CD4-positive, alpha-beta T cell treated with Interleukin-17A for 1 hour (primary cell): ENCODE results near the gene ERBB4.
"Not testable (repeated sequence)": the region's sequence is repeated elsewhere in the genome, so short reads cannot be mapped to it uniquely, and the experiment has no call there.

Experiments
- DNase-seq: peaks from one replicate; pipeline ENCODE4 v3.0.0-alpha.2; 2020

The ERBB4 gene

GRCh38 chr2:212193803-212194202 is 344.8 kb downstream of the ERBB4 start:
- DNase-seq = no peak

DNA sequence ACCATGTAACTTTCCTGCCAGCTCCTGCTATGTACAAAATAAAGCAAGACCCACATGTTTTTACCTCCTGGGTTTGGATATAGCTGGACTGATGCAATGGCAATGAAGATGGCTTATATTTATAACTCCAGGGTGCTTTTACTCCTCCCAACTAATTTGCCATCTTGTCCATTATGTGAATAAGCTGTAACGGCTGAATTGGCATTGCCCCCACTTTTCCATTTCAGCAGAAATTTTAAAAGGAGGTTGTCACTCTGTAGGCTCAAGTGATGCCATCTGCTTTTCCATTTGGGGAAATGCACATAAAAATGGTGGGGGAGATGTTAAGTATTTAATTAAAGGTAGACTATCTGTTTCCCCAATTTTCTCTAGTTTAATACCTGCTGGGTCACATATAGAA is 345.5 kb downstream of the ERBB4 start:
- DNase-seq = no peak

- not testable (repeated sequence) for DNase-seq
These were observed 347.2 kb downstream of the ERBB4 start for GRCh38 chr2:212191438-212191837.

DNA sequence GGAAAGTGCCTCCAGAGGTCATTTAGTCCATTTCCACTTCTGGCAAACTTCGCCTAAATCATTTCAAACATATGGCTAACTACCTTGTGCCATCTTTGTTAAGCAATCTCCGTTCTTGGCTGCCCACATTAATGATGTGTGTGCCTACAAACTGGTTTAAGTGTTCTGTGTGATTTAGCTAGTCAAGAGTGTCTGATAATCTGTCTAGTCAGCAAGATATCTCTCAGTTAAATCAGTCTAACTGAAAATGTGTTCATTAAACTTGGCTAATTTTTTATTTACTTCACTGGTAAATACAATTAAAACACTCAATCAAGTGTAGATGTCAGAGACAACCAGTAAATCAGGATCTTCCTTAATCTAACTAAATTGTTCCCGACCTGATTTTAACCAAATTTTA is 352.4 kb downstream of the ERBB4 start:
- no peak for DNase-seq

DNA sequence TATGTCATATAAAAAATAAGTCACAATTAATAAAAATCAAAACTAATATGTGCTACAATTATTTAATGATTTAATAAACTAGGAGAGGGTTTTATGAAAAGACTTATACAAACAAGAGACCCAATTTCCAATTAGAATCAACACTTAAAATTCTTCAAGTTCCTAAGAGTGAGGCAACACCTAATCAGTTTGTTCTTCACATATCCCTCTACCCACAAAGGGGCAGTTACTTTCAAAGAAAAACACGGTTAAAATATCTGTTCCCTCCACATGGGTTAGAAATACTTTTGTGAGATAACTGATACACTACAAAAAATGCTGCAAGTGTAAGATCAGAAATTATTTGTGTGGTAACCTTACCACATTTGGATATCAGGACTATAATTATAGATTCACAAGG is 357.0 kb downstream of the ERBB4 start:
- DNase-seq = no peak

DNA sequence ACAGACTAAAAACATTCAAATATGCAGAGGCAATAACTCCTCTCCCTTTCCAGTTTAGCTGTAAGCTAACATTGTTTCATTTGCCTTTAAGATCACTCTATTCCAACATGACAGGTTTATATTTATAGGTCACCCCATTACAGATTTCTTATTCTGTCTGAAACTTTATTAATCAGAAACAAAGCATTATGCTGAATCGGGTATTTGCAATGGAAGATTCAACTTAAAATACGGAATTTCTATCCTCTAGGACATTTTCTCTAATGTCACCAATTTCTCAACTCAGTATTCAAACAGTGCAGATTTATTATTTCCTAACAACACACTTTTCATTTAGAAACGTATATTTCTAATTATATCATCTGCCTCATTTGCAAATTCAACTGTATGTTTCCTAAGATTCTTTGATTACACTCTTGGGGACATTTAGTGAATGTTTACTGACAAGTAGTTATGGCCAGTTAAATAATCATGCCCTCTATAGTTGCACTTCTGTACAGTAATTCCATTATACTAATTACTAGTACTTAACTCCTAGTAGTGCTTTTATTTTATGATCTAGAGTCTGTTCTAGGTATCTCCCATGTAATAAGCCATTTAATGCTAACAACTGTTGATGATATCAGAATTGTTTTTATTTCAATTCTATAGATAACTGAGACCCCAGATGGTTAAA is 358.1 kb downstream of the ERBB4 start:
- no peak for DNase-seq

DNA sequence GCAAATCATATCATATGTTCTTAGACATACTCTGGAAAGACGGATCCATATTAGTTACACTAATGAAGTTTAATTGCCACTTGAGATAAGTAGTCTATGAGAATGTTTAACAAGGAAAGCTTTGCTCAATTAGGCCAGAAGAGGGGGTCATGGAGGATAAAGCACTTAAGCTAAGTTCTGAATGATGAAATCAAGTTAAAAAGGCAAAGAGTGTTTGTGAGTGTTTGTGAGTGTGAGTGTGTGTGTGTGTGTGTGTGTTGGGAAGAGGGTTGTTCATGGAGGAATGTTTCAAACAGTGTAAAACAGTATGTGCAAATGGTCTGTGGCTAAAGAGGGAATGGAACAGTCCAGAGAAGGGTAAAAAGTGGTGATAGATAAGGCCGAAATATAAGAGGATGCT is 360.9 kb downstream of the ERBB4 start:
- DNase-seq = no peak

DNA sequence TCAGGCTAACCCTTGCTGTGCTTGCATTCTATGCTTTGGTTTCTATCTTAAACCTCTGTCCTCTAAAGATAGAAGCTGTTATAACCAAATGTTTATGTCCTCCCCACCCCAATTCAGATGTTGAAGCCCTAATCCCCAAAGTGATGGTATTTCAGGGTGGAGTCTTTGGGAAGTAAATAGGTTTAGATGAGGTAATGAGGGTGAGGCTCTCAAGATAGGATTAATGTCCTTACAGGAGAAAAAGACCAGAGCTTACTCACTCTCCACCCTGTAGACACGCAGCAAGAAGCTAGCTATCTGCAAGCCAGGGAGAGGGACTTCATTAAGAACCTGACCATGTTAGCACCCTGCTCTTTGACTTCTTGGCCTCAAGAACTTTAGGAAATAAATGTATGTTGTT is 362.5 kb downstream of the ERBB4 start:
- DNase-seq = no peak

DNA sequence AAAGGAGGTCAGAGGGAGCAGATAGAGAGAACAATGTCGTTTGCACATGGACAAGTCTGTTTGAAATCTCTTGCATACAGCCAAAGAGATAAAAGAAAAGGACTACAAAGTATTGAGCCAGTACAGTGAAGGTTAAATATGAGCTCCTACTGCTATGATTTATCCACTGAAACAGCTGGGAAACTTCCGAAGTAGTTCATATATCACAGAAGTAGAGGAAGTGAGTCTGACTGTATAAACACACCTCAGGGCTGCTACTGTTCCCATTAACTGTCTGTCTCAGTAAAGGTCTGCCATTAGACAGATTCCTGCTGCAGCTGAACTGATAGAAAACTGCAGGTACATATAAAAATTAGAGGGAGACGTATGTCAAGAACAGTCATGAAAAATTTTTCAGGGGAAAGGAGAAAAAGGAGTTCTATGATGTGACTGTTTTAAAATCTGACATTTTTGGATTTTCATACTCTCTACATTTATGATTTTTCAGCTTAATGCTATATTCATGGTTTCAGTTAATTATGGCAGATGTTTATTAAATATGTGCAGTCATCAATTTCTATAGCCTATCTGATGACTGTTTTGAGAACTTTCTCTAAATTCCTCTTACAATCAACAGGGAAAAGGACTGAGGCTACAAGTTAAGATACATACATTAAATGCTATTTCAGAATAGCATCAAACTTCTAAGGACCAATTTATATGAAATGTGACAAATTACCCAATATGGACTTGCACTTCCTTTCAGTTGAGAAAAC is 364.7 kb downstream of the ERBB4 start:
- no peak for DNase-seq

- no peak for DNase-seq
These were observed 365.3 kb downstream of the ERBB4 start for GRCh38 chr2:212173331-212173730.

DNA sequence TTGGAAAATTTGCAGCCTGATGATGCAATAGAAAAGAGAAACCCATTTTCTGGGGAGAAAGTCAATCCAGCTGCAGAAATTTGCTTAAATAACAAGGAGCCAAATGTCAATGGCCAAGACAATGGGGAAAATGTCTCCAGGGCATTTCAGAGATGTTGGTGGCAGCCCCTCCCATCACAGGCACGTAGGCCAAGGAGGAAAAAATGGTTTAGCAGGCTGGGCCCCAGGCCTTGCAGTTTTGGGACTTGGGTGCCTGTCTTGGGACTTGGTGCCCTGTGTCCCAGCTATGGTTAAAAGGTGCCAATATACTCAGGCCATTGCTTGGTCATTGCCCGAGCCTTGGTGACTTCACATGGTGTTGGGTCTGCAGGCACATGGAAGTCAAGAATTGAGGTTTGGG is 368.2 kb downstream of the ERBB4 start:
- no peak for DNase-seq

GRCh38 chr2:212158081-212158480 is 380.5 kb downstream of the ERBB4 start:
- no peak for DNase-seq

- no peak for DNase-seq
These were observed 381.6 kb downstream of the ERBB4 start for GRCh38 chr2:212157012-212157411.

DNA sequence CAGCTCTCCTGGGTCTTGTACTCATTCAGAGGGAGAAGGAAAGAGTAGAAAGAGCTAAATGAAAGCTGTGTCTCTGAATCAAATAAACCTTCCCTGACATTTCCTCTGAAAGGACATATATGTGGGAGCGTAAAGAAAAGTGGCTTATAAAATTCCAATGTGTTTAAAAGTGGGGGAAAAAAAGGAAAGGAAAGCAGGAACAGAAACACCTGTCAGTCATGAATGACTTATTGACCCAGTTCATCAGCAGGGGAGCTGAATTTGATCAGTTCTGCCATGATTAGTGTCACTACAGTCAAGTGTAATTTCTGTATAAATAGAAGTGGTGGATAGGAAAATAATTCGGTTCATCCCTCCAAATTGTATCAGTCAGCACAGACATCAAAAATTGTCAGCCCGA is 382.5 kb downstream of the ERBB4 start:
- no peak for DNase-seq

GRCh38 chr2:212154477-212154878 is 384.1 kb downstream of the ERBB4 start:
- no peak for DNase-seq

DNA sequence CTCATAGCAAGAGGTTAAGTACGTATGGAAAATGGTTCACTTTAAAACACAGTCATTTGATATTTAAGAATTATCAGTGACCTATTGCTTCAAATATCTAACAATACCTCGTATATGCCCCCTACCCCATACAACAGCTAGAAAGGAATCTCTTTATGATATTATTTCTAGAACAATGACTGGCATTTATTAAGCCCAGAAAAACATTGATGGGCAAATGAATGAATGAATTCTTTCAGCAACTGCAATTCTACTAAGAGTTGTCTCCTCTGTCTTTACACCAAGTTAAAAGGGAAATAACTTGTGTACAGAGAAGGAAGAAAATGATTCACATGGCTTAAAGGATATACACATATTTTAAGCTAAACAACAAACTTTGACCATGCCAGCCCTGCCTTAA is 384.7 kb downstream of the ERBB4 start:
- no peak for DNase-seq

DNA sequence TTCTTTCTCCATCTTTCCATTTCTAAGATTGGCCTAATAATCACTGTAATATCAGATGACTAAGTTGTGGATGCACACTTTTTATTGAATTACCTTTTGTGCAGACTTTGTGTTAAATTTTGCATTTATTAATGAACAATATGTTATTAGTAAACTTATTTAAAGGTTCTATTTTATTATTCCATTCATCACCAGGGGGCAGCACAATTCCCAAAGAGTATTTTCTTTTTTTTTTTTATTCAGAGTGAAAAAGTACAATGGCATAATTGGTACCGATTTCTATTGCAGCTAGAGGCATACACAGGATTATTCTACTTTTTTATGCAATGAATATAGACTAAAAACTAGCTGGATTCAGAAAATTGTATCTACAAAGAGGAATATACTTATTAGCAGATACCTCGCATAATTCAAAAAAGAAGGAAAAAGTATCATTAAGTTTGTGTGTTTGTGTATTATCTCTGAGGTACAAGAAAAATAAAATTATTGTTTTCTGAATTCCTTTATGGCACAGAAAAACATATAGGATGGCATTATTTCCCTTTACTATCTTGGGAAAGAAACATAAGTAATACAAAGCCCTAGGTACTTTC is 390.6 kb downstream of the ERBB4 start:
- no peak for DNase-seq

- DNase-seq = no peak
These were observed 392.2 kb downstream of the ERBB4 start for GRCh38 chr2:212146416-212146815.

- DNase-seq = no peak
These were observed 393.5 kb downstream of the ERBB4 start for GRCh38 chr2:212145121-212145520.

- no peak for DNase-seq
These were observed 396.0 kb downstream of the ERBB4 start for GRCh38 chr2:212142631-212143030.

- DNase-seq = no peak
These were observed 397.1 kb downstream of the ERBB4 start for GRCh38 chr2:212141499-212141898.

DNA sequence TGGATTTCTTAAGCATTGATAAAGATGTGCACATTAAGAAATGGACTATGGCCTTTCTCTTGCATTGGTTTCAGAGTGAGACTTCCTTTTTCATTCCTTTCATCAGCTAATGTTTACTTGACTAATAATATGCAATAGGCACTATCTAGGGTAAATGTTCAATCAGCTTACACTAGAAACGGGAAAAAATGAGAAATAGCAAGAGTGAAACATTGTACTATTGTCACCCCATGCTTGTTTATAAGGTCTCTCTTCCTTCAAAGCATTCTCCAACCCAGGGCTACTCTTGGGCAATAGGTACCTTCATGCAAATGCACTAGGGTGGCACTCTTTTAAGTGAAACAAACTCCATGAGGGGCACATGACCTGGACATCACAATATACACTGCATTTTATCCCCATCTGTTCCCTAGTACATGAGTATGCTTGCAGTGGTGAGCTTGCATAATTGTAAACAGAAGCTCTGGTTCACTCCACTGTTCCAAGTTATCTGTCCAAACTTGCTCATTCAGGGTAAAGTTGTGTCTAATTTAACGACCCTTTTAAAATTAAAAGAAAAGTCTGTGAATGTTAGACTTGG is 402.3 kb downstream of the ERBB4 start:
- DNase-seq = no peak

- DNase-seq = no peak
These were observed 402.9 kb downstream of the ERBB4 start for GRCh38 chr2:212135739-212136138.

DNA sequence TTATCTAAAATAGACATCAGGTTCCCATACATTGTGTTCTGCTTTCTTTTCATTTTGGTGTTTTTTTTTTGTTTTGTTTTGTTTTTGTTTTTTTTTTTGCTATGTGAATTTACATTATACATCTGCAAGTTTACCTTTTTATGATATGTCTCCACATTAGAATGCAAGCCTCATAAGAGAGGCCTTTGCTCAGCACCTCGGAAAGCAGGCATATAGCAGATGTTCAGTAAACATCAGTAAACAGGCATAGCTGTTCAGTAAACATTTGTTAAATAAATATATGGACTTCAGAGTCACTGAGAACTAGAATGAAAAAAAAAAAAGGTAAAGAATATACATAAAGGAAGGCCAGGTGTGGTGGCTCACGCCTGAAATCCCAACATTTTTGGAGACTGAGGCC is 405.3 kb downstream of the ERBB4 start:
- DNase-seq = no peak
